HG03159 (cell line): ENCODE measurements around the gene GGTA1.

ENCODE experiments used
- ATAC-seq: cut with Tn5 transposase; IDR thresholded peaks from one replicate; pipeline ENCODE4 v1.9.1; 2021; ENCODE audit warnings: mild to moderate bottlenecking, moderate library complexity; ENCODE audit not compliant: unreplicated experiment

Gene GGTA1

GRCh38 chr9:121500165-121500478 is 478 bp upstream of the GGTA1 start:
- no peak for ATAC-seq

DNA sequence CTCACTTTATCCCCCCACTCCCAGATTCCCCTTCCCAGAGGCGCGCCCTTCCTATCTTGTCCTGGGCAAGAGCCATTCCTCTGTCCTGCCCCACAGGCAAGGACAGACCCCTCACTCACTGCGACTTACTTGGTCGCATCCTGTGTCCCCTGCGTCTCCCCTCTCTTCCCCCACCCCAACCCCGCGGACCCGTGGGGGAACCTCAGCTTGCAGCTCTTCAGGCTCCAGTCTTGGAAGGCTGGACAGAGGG is 542 bp downstream of the GGTA1 start:
- no peak for ATAC-seq

DNA sequence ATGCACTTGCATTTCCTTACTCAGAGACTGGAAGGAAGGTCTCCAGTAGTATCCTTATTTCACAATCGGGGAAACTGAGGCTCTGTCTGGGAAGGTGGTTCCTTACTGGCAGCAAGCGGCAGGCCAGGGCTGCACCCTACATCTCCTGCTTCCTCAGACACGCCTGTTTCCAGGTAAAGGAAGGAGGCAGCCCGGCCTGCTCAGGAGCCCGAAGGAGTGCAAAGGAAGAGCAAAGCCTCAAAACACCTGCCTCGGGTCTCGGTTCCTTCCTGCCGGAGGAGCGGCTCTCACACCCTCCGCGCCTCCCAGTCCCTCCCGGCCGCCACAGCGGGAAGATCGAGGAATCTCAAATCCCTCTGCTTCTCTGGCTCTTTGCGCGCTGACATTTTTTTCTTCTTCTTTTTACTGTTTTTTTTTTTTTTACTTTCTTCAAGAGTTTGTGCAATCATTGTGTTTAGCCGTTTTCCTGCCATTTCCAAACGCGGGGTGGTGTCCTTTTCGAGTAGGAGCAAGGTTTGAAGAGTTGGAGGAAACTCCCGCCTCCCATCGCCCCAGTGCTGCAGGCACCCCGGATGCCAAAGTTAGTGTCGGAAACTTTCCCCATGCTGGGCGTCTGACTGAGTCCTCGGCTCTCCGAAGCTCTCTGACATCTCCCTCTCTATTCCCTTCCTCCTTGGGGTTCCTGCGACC is 1.0 kb downstream of the GGTA1 start:
- no peak for ATAC-seq

DNA sequence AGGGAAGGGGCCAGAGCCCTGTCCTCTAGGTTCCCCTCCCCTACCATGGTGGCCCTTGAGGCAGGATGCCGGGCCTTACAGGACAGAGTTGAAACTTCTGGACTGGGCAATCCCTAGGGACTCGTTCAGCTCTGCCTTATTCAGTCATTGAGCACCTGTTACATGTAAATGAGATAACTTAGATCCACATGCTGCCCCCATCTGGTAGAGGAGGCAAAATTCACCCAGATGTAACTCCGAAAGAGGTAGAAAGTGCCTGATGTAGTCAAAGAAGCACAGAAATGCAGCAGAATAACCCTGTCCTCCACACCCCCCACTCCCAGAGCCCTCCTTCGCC is 1.5 kb downstream of the GGTA1 start:
- ATAC-seq = peak; percentile 76

DNA sequence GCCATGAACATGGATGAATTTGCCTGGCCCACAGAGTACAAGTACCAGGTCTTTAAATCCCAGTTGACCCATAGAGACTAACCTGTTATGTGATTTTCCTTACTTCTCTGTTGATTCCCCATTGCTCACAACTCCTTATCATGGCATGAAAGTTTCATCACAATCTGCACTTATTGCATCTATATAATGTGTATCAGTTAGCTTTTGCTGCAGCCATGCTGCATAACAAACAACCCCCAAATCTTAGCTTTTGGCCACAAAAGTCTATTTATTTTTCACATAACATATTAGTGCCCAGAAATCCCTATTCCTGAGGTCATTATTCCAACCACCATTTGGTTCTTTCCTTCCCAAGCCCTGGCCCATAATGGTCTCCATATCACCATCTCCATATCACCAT is 3.7 kb downstream of the GGTA1 start:
- no peak for ATAC-seq

DNA sequence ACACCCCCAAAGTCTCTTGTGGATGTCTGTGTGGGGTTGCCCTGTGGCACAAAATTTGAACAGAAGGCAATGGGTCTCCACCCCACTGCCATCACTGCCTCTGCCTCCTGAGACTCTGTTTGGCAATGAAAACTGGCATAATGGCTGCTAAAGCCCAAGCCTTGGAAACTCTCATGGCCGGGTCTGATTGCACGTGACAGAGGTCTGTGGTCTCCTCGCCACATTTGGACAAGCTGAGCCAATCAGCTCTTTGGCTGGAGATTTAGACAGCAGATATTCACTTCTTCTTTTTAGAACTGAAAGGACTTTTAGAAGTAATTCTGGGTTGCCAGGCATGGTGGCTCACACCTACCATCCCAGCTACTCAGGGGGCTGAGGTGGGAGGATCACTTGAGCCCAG is 5.5 kb downstream of the GGTA1 start:
- ATAC-seq = no peak

GRCh38 chr9:121491111-121491510 is 8.5 kb downstream of the GGTA1 start:
- ATAC-seq = no peak

DNA sequence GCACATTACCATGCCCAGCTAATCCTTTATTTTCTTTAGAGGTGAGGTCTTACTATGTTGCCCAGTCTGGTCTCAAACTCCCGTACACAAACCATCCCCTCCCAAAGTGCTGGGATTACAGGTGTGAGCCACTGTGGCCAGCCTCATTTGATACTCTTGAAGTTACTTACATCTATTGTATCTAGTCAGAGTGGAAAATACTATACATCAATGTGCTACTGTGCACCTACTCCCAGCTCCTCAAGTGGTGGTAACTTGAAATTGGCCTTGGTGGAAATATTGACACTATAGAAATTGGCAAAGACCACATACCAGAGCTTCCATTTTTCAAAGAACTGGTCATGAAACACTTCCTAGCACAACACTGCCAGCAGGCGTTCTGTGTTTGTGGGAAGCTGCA is 10.3 kb downstream of the GGTA1 start:
- ATAC-seq = no peak

DNA sequence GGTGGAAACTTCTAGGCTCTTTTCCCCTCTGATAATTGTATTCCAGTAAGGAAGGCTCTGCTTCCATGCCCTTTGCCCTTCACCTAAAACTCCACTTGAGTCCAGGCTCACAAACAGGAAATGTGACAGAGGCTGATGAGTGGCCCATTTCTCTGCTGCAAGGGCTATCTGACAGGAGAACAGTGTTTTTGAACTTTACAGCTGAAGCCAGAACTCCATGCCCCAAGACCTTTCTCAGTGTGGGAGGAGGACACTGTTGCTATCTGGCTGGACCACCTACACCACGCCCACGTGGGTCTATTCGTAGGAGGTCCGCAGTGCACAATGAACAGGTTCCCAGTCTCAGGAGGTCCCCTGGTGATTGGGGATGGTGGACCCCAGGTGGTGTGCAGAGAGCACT is 13.6 kb downstream of the GGTA1 start:
- no peak for ATAC-seq

DNA sequence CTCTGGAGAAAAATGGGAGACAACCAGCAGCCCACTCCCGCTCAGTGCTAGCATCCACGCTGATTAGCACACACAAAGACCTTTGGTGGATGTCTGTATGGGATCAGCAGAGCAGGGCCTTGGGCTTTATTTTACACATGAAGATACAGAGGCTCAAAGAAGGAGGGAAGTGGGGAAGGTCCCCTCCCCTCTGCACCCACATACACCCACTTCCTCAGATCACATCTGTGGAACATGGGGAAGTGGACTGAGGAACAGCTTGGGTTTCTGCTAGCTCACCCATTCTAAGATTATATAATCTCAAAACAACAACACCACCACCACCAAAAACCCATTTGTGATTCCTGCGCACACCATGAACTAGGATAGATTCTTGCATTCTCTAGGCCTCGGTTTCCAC is 14.0 kb downstream of the GGTA1 start:
- ATAC-seq = no peak

DNA sequence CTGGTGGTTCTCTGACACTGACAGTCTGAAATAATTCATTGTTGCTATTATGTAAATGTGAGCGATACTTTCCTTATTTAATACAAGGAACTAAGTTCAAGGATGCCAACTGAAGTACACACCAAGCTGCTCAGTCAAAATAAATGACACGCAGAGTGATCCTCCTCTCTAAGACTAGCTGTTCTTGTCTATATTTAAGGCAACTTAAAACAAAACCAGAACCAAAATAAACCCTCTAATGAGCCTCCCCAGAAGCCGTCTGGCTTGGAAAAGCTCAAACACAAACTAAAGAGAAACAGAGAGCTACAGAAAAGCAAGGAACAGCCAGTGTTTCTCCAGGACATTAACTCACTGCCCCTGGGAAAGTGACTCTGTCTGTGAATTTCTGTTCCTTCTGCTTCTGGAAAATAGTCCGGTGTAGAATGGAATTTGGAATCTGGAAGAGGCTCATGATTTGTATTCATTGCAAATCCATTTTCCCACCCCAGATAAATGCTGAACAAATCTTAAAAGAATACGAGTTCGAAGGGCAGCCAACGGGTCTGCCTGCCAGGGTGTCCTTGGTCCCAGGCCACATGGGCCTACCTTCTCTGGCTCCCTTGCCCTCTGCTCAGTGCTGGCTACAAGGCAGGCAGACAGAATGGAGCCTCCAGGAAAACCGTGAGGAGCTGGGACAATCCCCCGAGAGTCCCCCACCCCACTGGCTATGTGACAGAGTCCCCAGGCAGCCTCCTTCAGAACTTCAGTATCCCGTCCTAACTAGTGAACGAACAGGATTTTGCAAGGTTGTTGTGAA is 14.8 kb downstream of the GGTA1 start:
- ATAC-seq = no peak

- ATAC-seq = no peak
Measured at GRCh38 chr9:121483473-121484031, 16.1 kb downstream of the GGTA1 start.

GRCh38 chr9:121483049-121483448 is 16.6 kb downstream of the GGTA1 start:
- ATAC-seq = no peak

GRCh38 chr9:121478816-121479676 is 20.6 kb downstream of the GGTA1 start:
- no peak for ATAC-seq

GRCh38 chr9:121476156-121476555 is 23.5 kb downstream of the GGTA1 start:
- no peak for ATAC-seq

DNA sequence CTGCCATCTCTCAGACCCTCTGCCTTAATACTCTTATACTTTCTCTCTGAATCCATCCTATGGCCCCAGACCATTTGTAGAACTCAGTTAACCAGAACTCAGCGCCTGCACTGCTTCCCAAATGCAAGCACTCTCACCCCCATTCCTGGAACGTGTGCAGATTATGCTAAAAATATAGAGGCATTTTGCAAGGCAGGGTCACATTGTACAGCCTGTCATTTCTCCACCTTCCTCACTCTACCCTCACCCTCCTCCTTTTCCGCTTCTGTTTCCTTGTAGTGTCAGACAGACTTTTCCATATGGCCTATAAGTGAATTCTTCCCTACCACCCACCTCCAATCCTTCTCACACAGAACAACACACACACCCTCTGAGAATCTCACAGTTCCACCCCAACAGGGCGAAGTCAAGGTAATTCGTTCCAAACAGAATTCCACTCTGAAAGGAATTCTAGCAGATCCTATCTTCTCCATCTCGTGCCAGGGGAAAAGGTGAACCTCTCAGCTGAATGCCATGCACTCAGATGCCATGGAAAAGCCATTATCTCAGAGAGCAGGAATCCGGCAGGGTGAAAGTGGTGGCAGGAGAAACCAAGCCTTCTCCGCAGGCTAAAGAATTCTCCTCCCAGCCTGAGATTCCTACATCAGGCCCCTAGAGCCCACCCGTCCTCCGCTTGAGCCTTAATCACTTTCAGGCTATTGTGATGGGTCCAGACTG is 25.3 kb downstream of the GGTA1 start:
- no peak for ATAC-seq

DNA sequence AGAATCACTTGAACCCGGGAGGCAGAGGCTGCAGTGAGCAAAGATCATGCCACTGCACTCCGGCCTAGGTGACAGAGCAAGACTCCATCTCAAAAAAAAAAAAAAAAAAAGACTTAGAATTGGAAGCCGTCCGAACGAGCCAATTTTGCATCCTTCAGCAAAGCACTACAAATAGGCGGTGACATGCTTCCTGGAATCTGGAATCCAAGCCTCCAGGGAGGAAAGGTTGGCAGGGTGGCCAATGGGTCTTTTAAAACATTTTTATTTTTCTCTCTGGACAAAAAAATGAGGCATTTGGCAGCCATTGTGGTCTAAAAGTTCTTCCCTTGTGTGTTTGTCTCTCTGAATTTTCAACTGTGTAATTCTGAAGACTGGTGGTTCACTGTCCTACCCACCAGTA is 26.4 kb downstream of the GGTA1 start:
- ATAC-seq = no peak

- no peak for ATAC-seq
Measured at GRCh38 chr9:121472446-121472845, 27.2 kb downstream of the GGTA1 start.

DNA sequence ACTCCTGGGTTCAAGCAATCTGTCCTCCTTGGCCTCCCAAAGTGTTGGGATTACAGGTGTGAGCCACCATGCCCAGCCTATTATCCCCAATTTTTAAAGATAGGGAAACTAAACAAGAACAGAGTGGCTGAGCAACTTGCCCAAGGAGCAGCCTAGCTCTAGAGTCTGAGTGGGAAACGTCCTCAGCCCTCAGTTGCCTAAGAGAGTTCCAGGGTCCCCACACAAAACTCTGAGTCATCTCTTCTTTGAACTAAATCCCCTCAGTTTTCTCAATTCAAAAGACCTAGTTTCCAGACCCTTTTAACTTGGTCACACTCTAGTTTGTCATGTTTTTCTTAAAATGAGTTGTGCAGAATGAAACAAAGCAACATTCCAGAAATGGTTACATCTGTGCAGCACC is 33.5 kb downstream of the GGTA1 start:
- ATAC-seq = no peak

DNA sequence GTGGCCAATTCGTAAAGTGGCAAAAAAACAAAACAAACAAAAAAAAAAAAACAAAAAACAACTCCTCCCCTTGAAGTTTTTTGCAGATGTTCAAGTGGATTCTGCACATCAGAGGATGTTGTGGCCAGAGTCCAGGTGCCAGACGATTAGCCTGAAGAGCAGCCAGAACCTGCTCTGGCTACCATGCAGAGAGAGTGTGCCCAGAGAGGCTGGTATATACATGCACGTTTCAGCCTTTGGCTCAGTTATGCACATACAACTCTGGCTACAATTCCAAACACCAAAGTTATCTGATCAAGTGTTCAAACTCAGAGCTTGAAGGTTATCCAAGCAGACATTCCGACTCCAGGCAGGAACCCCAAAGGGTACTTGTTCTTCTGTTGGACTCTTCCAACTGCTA is 34.7 kb downstream of the GGTA1 start:
- ATAC-seq = no peak
